Islet of Langerhans (tissue), 1 donor: Measurements from ENCODE around the gene WNT9B.
"Not testable (repeated sequence)": the region's sequence is repeated elsewhere in the genome, so short reads cannot be mapped to it uniquely, and the experiment has no call there.

Source experiments
- FAIRE-seq: peaks from one replicate; lab custom pipeline; 2011; peaks lifted over from hg19 to GRCh38; lab: Jason Lieb, UNC

Gene WNT9B

GRCh38 chr17:46916211-46916610, 64.8 kb downstream of the WNT9B start:
- no peak for FAIRE-seq

DNA sequence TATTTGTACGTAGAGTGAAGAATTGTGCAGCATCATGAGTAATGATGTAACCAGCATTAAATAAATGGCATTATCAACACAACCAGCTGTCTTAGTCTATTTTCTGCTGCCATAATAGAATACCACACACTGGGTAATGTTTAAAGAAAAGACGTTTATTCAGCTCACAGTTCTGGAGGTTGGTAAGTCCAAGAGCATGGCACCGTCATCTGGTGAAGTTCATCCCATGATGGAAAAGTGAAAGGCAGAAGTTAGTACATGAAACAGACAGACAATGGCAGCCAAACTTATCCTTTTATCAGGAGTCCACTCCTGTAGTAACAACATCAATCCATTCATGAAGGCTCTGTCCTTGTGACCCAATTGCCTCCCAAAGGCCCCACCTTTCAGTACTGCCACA, 65.2 kb downstream of the WNT9B start:
- no peak for FAIRE-seq

DNA sequence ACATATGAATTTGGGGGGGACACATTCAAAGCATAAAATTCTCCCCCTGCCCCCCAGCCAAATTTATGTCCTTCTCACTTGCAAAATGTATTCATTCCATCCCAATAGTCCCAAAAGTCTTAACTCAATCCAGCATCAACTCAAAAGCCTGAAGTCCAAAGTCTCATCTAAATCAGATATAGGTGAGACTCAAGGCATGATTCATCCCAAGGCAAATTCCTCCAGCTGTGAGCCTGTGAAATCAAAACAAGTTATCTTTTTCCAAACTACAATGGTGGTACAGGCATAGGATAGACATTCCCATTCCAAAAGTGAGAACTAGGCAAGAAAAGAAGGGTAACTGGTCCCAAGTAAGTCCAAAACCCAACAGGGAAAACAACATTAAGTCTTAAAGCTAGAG, 65.7 kb downstream of the WNT9B start:
- no peak for FAIRE-seq

- FAIRE-seq = no peak
These were observed 66.1 kb downstream of the WNT9B start for GRCh38 chr17:46917516-46917915.

DNA sequence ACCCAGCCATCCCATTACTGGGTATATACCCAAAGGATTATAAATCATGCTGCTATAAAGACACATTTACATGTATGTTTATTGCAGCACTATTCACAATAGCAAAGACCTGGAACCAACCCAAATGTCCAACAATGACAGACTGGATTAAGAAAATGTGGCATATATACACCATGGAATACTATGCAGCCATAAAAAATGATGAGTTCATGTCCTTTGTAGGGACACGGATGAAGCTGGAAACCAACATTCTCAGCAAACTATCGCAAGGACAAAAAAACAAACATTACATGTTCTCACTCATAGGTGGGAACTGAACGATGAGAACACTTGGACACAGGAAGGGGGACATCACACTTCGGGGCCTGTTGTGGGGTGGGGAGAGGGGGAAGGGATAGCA, 70.6 kb downstream of the WNT9B start:
- not testable (repeated sequence) for FAIRE-seq

GRCh38 chr17:46922487-46922803, 71.1 kb downstream of the WNT9B start:
- no peak for FAIRE-seq

DNA sequence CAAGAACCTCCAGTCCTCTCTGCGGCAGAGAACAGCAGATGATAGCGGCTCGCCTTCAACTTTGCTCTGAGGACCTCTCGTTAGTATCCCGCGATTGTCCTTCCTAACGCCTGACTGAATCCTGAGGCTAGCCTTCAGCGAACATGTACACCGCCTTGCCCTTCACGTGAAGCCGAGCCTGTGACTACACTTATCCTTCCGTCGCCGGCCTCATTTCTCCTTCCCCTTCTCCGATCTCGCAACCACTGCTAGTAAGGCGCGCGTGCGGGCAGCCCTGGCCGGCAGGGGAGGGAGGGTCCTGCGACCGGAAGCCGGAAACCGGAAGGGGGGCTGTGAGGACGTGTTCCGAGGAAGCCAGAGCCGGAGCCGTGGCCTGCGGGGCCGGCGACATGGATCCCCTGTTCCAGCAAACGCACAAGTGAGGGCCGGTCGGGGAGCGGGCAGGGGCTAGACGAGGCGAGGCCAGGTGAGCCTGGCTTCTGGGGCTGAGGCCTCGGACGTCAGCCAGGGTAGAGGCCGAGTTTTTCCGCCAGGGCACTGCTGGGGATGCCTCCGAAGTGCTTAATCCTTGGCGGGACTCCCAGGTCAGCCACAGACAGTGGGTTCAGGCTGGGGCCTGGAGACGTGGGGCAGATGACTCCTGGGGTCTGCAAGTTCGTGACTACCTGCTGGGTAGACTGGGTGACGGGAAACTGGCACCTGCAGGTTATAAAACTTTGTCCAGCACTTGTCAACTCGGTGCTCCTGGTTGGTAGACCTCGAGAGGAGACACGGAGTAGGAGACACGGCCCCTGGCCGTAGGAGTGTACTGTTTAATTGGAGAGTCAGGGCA, 71.6 kb downstream of the WNT9B start, which contains the start of gene GOSR2:
Gene GOSR2, plus strand, starts transcription at position 357 of the 832 bp plus-strand sequence. Its CDS starts 33 bp downstream, at position 390.
- no peak for FAIRE-seq

GRCh38 chr17:46925185-46925868, 73.9 kb downstream of the WNT9B start:
- no peak for FAIRE-seq

GRCh38 chr17:46928467-46929261, 77.3 kb downstream of the WNT9B start:
- FAIRE-seq = no peak

DNA sequence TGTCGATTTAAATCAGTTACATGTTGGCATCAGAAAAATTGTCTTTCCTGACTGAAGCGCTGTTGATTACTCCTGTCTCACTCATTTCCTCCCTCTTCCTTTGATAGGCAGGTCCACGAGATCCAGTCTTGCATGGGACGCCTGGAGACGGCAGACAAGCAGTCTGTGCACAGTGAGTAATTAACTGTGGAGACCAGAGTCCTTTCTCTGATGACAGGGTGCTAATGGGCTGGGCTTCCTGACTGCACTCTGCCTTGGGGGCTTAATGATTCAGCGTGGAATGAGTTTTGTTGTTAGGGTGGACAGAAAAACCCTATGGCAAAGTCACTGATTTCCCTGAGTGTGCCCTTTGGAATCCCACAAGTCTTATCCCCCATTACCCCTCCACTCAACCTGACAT, 78.0 kb downstream of the WNT9B start:
- no peak for FAIRE-seq

DNA sequence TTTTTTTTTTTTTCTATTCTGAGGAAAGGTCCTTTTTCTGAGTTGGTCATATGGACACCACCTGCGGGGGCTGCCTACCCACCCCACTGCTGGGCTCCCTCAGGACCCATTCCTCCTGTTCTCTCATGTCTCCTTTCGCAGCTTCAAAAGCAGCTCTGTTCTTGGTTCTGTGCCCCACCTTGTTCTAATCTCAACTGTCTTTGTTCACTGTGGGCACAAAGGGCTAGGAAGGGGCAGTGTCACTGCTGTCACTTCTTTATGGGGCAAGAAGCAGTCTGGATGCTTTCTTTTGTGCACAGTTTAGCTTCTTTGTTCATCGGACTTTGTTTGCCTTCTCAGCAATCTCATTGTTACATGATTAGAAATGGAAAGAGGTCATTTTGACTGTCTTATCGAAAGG, 78.7 kb downstream of the WNT9B start:
- no peak for FAIRE-seq

- no peak for FAIRE-seq
These were observed 80.2 kb downstream of the WNT9B start for GRCh38 chr17:46931596-46931995.

GRCh38 chr17:46935658-46936266, 84.4 kb downstream of the WNT9B start:
- FAIRE-seq = no peak
